ENCODE data around the gene UQCRQ.

GRCh38 chr5:132876020-132876759, 9.7 kb downstream of the UQCRQ start:
- TF ChIP-seq CTCF (IDR thresholded peaks at IDR 0.05 in 4 of 5, conservative IDR thresholded peaks at IDR 0.05 in 1 of 5), result no peak
- TF ChIP-seq POLR2A (IDR thresholded peaks at IDR 0.05), result no peak
